ENCODE data around the gene SEPHS2. TPM values are rescaled to one million over a fixed set of nuclear protein-coding genes. Genes with fewer than 3 reads are reported as not detected.
A peak's percentile ranks its signal among the peaks of the same experiment; 100 is the strongest.

SEPHS2 gene
- total and polyA plus RNA-seq, 12 donors: 10.7 to 60.5 (median 45.3) TPM

DNA sequence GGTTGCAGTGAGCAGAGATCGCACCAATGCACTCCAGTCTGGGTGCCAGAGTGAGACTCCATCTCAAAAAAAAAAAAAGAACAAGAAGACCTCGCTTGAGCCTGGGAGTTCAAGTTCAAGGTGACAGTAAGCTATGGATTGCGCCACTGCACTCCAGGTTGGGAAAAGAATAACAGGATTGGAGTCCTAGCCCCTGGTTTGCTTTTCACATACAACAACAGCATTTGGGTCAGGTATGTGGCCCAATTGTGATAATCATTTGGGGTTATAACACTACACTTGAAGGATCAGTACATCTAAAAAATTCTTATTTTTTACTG is 3.4 kb upstream of the SEPHS2 start:
- Histone ChIP-seq H3K4me3 (no peak overlapping the region), H3K27ac (no peak overlapping the region), H3K9me3 (replicated peaks in 1 of 3) (no peaks in the 10 kb centered on the region), H3K27me3 (no peaks in the 10 kb centered on the region), H3K4me1 (replicated peaks in 1 of 2) (peaks cover 11 to 16% of the 10 kb centered on the region in 2 donors), H3K36me3 (replicated peaks in 1 of 2) (no peaks in the 10 kb centered on the region)
- WGBS, 4 donors: 72 to 90% (median 80%) methylated on average over 3 of the region's 3 CpGs
- TF ChIP-seq POLR2A (IDR thresholded peaks at IDR 0.05) (no peak), CTCF (IDR thresholded peaks at IDR 0.05) (no peak)
- intact Hi-C loops (cut with DNase I): loop anchor here (5.0 to 10.0 kb wide), 2 partner anchors 76 to 78 kb away; partner anchors contain the start of gene ZNF768 (in 2 of the 2)
- no peak for DNase-seq

DNA sequence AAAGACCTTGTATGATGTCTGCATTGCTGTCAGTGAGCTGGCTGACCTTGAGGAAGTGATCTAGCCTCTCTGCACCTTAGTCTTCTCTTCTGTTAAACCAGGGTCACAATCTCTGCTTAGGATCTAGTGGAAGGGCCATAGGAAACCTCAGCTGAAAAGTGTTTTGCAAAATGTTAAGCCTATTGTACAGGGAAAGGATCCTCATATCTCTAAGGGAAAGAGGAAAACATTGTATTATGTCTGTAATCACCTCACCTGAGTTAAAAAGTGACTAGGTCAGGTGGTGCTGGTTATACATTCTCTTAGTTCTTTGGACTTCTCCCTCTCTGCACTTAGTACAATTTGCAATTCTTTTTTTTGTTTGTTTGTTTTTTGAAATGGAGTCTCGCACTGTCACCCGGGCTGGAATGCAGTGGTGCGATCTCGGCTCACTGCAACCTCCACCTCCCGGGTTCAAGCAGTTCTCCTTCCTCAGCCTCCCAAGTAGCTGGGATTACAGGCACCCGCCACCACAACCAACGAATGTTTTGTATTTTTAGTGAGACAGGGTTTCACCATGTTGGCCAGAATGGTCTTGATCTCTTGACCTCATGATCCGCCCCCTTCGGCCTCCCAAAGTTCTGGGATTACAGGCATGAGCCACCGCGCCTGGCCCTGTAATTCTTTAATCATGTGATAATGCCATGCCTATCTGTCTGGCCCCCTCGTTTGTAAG is 2.0 kb upstream of the SEPHS2 start:
- DNase-seq: no peak
- TF ChIP-seq CTCF (IDR thresholded peaks at IDR 0.05) (no peak), POLR2A (IDR thresholded peaks at IDR 0.05) (no peak)
- Histone ChIP-seq H3K27me3 (no peaks in the 10 kb centered on the region), H3K9me3 (replicated peaks in 1 of 3) (no peaks in the 10 kb centered on the region), H3K4me3 (no peak overlapping the region), H3K36me3 (replicated peaks in 1 of 2) (no peaks in the 10 kb centered on the region), H3K4me1 (replicated peaks in 1 of 2) (peaks cover 11 to 25% of the 10 kb centered on the region in 2 donors), H3K27ac (no peak overlapping the region)
- intact Hi-C loops (cut with DNase I): loop anchor here (5.0 to 10.0 kb wide), 2 partner anchors 77 to 80 kb away; partner anchors contain the start of gene ZNF768 (in 2 of the 2)
- WGBS, 4 donors: 83 to 88% (median 85%) methylated on average over 12 of the region's 12 CpGs

DNA sequence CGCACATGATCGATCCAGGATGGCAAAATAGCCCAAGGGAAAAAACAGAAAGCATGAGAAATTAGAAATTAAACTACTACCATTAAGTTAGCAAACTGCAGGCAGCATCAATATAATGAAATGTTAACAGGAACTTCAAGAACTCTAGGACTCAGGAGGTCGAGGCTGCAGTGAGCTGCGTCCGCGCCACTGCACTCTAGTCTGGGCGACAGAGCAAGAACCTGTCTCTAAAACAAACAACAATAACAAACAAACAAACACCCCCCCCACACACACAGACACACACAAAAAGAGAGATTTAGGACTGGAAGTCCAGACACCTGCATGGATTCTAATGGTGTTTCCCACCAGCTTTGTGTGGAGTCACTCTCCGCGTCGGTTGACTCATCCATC is 525 bp upstream of the SEPHS2 start:
- WGBS, 4 donors: 73 to 77% (median 76%) methylated on average over 10 of the region's 10 CpGs
- H3K4me1 ChIP-seq (replicated peaks in 1 of 2): peaks cover 11 to 25% of the 10 kb centered on the region in 2 donors
- no peaks in the 10 kb centered on the region for H3K27me3 ChIP-seq
- H3K9me3 ChIP-seq (replicated peaks in 1 of 3): no peaks in the 10 kb centered on the region
- DNase-seq: no peak
- H3K36me3 ChIP-seq (replicated peaks in 1 of 2): no peaks in the 10 kb centered on the region
- peak overlapping the region; percentile 70 to 96 (median 87) for H3K27ac ChIP-seq
- TF ChIP-seq POLR2A (IDR thresholded peaks at IDR 0.05) (no peak), CTCF (IDR thresholded peaks at IDR 0.05) (no peak)
- H3K4me3 ChIP-seq: peak overlapping the region in 2 of 4 donors; percentile 88 to 94
- intact Hi-C loops (cut with DNase I): loop anchor here (5.0 to 10.0 kb wide), 2 partner anchors 79 to 81 kb away; partner anchors contain the start of gene ZNF768 (in 2 of the 2)

DNA sequence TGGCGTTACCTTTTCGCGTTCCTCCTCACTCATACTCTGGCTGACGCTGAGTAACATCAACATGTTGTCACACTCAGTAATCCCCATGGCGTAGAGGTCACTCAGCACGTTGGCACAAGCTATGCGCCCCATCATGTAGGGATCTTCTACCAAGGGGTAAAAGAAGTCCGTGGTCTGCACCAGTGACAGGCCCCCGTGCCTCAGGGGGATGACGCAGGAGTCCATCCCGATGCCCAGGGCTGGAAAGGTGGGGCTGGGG is 596 bp downstream of the SEPHS2 start:
- no peaks in the 10 kb centered on the region for H3K27me3 ChIP-seq
- peaks cover 11 to 25% of the 10 kb centered on the region in 2 donors for H3K4me1 ChIP-seq (replicated peaks in 1 of 2)
- DNase-seq: no peak
- peak overlapping the region; percentile 70 to 96 (median 87) for H3K27ac ChIP-seq
- H3K36me3 ChIP-seq (replicated peaks in 1 of 2): no peaks in the 10 kb centered on the region
- H3K4me3 ChIP-seq: peak overlapping the region; percentile 28 to 94 (median 77)
- 30 to 67% (median 38%) methylated on average over 7 to 11 of the region's 11 CpGs for WGBS, 4 donors
- intact Hi-C loops (cut with DNase I): loop anchor here (5.0 to 10.0 kb wide), 2 partner anchors 80 to 82 kb away; partner anchors contain the start of gene ZNF768 (in 2 of the 2)
- no peaks in the 10 kb centered on the region for H3K9me3 ChIP-seq (replicated peaks in 1 of 3)
- TF ChIP-seq CTCF (IDR thresholded peaks at IDR 0.05): no peak
- no peak for TF ChIP-seq POLR2A (IDR thresholded peaks at IDR 0.05)
